Aorta (tissue), 5 donors: ENCODE data around the gene MR1. TPM values are rescaled to one million over a fixed set of nuclear protein-coding genes. Genes with fewer than 3 reads are reported as not detected.
A peak's percentile ranks its signal among the peaks of the same experiment; 100 is the strongest.

ENCODE experiments used
- ATAC-seq: fragments of 200-7000 bp; cut with Tn5 transposase; one replicate; pipeline ENCODE4 v1.9.1; 2022; ENCODE audit warnings: moderate library complexity; ENCODE audit not compliant: low FRiP score
- DNase-seq, 2 donors: peaks; one replicate each; pipeline ENCODE4 v3.0.0-alpha.2; 2020
- H3K27ac ChIP-seq, 2 donors: one replicate each; pipeline ENCODE4 v1.5.1; 2013; ENCODE audit warnings: low read length in 2 of 2, mild to moderate bottlenecking in 2 of 2, moderate library complexity in 2 of 2, control low read depth in 1 of 2, inconsistent platforms in 1 of 2, low read depth in 1 of 2
- H3K27me3 ChIP-seq, 2 donors: one replicate each; pipeline ENCODE4 v1.6.1; 2013; ENCODE audit warnings: control low read depth in 1 of 2, low read length in 1 of 2, mild to moderate bottlenecking in 1 of 2, moderate library complexity in 1 of 2; ENCODE audit not compliant: insufficient read depth in 2 of 2, control insufficient read depth in 1 of 2
- H3K36me3 ChIP-seq, 2 donors: one replicate each; pipeline ENCODE4 v1.6.1; 2013; ENCODE audit warnings: control low read depth in 1 of 2, low read length in 1 of 2, mild to moderate bottlenecking in 1 of 2; ENCODE audit not compliant: insufficient read depth in 2 of 2, control insufficient read depth in 1 of 2
- H3K4me1 ChIP-seq, 2 donors: one replicate each; pipeline ENCODE4 v1.6.1; 2013; ENCODE audit warnings: low read length in 2 of 2, control low read depth in 1 of 2, mild to moderate bottlenecking in 1 of 2, moderate library complexity in 1 of 2; ENCODE audit not compliant: insufficient read depth in 2 of 2, control insufficient read depth in 1 of 2
- H3K4me3 ChIP-seq, 2 donors: one replicate each; pipeline ENCODE4 v1.5.1; 2013; ENCODE audit warnings: low read length in 2 of 2, control low read depth in 1 of 2, mild to moderate bottlenecking in 1 of 2
- H3K9me3 ChIP-seq: one replicate; pipeline ENCODE4 v1.6.1; 2013; ENCODE audit warnings: mild to moderate bottlenecking, low read length; ENCODE audit not compliant: control insufficient read depth
- WGBS, 2 donors: extraction: QIAGEN DNeasy Blood & Tissue Kit; methylation state at CpG; one replicate each; pipeline ENCODE4 v1.1.7; 2013; 5-methylcytosine and 5-hydroxymethylcytosine counted together
- intact Hi-C, 2 donors: fragments of 100-400 bp; cut with DNase I; formaldehyde crosslinking; loops; one replicate each; pipeline versions ENCODE4 v1.14.2 to v1.15.0; 2022
- polyA plus RNA-seq, 2 donors: library from polyadenylated mRNA; stranded (reverse); fragments of 200-250 nt; gene quantifications; one replicate each; pipeline ENCODE4 v1.2.3, GENCODE V29; 2013
- total RNA-seq, 2 donors: library from RNA; stranded (reverse); fragmentation: NEBNext Ultra II Directional; extraction: Animal tissue kit (Norgen Biotek cat#: 25700); gene quantifications; one replicate each; pipeline ENCODE4 v1.2.1, GENCODE V29; 2021
- donor health status: healthy with polysubstance abuse.
- donor health status: Bipolar disorder and iron deficiency.
- donor health status: DM: no; HTN: no; CAD: no.
- donor health status: DM: no; HTN: no; CAD: no.
- donor health status: DM: yes; HTN: yes; CAD: no.

MR1 gene
- total and polyA plus RNA-seq, 4 donors: 3.8 to 23.9 (median 18.4) TPM

DNA sequence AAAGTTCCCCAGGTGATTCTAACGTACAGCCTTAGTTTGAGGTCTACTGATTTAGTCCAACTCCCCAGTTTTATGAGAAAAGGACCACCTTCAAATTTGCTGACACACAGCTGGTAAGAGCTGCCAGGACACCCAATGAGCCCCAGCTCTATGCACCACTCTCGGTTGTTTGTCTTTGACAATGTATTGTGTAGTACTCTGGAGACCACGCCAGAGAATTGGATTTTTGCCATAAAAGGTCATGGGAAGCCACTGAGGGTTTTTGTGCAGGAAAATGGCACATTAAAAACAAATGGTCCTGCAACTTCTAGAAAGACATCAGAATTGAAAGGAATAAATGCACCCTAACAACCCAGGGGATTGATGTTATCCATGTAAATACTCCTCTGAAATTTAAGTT, 47.6 kb downstream of the MR1 start:
- Histone ChIP-seq H3K4me3 (no peak overlapping the region), H3K27ac (no peak overlapping the region), H3K4me1 (no peaks in the 10 kb centered on the region), H3K36me3 (no peaks in the 10 kb centered on the region), H3K27me3 (no peaks in the 10 kb centered on the region), H3K9me3 (no peaks in the 10 kb centered on the region)
- DNase-seq (no peak), ATAC-seq (no peak)
- intact Hi-C loops: loop anchor here in 1 of 2 donors (5.0 to 10.0 kb wide), 2 partner anchors 47 to 86 kb away; partner anchors contain the start of gene MR1
- whole genome bisulfite sequencing, 2 donors: 51 to 57% methylated on average over 3 of the region's 3 CpGs

DNA sequence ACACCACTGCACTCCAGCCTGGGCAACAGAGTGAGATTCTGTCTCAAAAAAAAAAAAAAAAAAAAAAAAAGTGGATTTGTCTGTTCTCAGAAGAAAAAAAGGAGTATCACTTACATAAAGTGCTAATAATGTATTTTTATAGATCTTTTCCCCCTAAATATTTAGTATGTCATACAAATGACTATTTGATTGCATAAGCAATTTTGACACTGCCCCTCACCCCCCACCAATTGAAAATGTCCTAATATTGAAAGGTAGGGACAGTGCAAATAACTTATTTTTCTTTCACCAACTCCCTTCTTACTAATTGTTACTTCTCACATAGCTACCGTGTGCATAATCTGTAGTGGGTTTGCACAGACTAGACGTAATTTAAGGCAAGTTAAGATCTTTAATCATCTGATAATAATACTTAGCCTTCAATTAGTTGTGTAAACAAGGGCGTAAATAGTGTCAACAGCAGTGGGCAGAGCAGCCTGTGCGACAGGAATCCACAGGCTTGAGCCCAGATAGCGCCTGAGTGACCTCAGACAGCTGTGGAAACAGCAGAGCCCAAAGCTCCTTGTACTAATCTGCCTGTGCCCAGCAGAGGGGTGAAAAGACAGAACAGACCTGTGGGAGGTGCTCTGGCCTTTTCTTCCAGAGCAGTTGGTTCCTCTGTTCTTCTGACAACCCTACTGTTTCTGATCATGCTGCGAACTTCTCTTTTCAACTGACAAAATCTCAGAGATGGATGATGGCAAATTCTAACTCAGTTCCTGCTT, 50.2 kb downstream of the MR1 start:
- no peak overlapping the region for H3K27ac ChIP-seq
- ATAC-seq (peak; percentile 45), DNase-seq (peak in 1 of 2 donors; percentile 62)
- no peak overlapping the region for H3K4me3 ChIP-seq
- H3K9me3 ChIP-seq: no peaks in the 10 kb centered on the region
- intact Hi-C loops: loop anchor here in 1 of 2 donors (1.0 to 10.0 kb wide), 3 partner anchors 49 to 83 kb away; partner anchors contain the start of gene MR1
- 43 to 45% methylated on average over 6 of the region's 6 CpGs for WGBS, 2 donors
- no peaks in the 10 kb centered on the region for H3K36me3 ChIP-seq
- peaks cover 0 to 2% of the 10 kb centered on the region in 2 donors for H3K4me1 ChIP-seq
- no peaks in the 10 kb centered on the region for H3K27me3 ChIP-seq

DNA sequence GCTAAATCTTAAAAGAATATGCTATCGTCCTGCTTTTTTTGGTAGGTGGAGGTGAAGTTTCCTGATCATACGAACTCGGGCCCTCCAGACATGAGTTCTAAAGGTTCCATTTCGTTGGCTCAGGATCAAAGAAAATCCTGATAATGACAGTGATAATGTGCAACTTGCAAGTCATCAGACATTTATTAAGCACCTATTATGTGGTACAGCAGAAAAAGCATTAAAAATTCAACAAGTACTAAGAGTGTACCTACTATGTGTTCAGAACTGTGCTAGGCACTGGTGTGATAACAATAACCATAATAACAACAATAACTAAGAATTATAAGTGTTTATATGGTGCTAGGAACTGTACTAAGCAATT, 50.8 kb downstream of the MR1 start:
- DNase-seq (no peak), ATAC-seq (no peak)
- Histone ChIP-seq H3K9me3 (no peaks in the 10 kb centered on the region), H3K36me3 (no peaks in the 10 kb centered on the region), H3K4me3 (no peak overlapping the region), H3K27ac (no peak overlapping the region), H3K4me1 (peaks cover 0 to 2% of the 10 kb centered on the region in 2 donors), H3K27me3 (no peaks in the 10 kb centered on the region)
- intact Hi-C loops: loop anchor here in 1 of 2 donors (1.0 to 10.0 kb wide), 3 partner anchors 50 to 83 kb away; partner anchors contain the start of gene MR1
- WGBS, 2 donors: 56 to 57% methylated on average over 4 of the region's 4 CpGs

DNA sequence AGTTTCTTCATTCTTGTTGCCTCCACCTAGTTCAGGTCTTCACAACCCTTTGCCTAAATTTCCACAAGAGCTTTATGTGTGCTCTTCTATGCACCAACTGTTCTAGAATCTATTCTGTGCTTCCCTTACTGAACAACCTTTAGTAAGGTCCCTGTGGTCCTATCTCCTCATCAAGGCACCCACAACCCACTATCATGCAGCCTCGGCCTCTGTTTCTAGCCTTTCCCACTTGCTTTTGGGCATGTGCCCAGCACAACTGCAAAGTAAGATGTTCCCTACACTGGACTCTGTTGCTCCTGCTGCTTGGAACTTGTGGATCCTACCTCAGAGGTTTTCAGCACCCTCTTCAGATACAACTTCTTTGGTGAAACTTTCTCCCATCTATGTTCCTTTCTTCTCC, 52.3 kb downstream of the MR1 start:
- Histone ChIP-seq H3K4me3 (no peak overlapping the region), H3K27me3 (no peaks in the 10 kb centered on the region), H3K9me3 (no peaks in the 10 kb centered on the region), H3K27ac (no peak overlapping the region), H3K4me1 (peaks cover 0 to 2% of the 10 kb centered on the region in 2 donors), H3K36me3 (no peaks in the 10 kb centered on the region)
- intact Hi-C loops: loop anchor here (5.0 to 10.0 kb wide), 2 partner anchors 51 to 64 kb away; partner anchors contain the start of genes MR1 (in 1 of the 2) and STX6 (in 1 of the 2)
- DNase-seq (no peak), ATAC-seq (no peak)
- 90 to 93% methylated on average over 1 of the region's 1 CpG for WGBS, 2 donors

DNA sequence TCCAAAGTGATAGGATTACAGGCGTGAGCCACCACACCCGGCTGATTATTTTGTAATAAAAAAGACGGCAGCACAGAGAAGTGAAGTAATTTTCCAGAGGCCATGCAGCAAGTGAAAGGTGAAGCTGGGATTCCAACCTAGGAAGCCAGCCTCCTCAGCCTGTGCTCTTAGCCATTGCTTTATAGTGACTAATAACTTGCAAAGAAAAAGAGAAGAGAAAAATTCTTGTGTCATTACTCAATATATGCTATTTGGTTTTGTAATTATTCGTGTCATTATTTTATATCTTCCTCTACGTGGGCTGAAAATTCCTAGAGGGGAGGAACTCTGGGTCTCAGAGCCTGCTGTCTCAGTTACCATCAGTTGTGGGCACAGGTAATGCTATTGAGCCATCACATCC, 53.1 kb downstream of the MR1 start:
- no peak for ATAC-seq
- H3K4me3 ChIP-seq: no peak overlapping the region

DNA sequence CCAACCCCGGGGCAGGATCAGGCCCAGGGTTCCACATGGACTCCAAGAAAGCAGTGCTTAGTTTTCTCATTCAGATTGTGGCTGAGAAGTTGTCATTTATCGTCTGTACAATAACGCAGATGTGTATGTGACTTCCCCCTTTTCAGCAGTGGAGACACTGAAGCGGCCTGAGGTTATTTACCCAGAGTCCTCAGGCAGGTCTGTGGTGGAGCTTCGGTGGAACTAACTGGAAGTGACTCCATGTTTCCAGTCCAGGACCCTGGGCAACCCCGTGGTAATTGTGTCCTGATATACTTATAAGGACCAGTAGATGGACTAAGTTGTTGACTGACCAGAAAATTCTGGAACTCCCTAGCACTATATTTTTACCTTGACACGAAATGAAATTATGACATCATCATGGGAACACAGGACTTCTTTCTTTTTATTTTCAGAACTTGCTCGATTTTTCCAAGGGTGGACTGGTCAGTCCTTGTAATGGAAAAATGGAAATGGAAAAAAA, 53.7 kb downstream of the MR1 start:
- Histone ChIP-seq H3K4me1 (peaks cover 0 to 2% of the 10 kb centered on the region in 2 donors), H3K9me3 (no peaks in the 10 kb centered on the region), H3K27me3 (no peaks in the 10 kb centered on the region), H3K36me3 (no peaks in the 10 kb centered on the region), H3K27ac (no peak overlapping the region), H3K4me3 (no peak overlapping the region)
- intact Hi-C loops: loop anchor here (5.0 to 10.0 kb wide), 2 partner anchors 53 to 65 kb away; partner anchors contain the start of genes MR1 (in 1 of the 2) and STX6 (in 1 of the 2)
- WGBS, 2 donors: 71% methylated on average over 8 of the region's 8 CpGs
- no peak for ATAC-seq
- DNase-seq: no peak

More for the DNA sequence above, 53.1 kb downstream of the MR1 start:
- no peak for DNase-seq
- Histone ChIP-seq H3K27me3 (no peaks in the 10 kb centered on the region), H3K27ac (no peak overlapping the region), H3K36me3 (no peaks in the 10 kb centered on the region), H3K9me3 (no peaks in the 10 kb centered on the region), H3K4me1 (peaks cover 0 to 2% of the 10 kb centered on the region in 2 donors)
- 79 to 81% methylated on average over 5 of the region's 5 CpGs for WGBS, 2 donors
- intact Hi-C loops: loop anchor here (5.0 to 10.0 kb wide), 2 partner anchors 52 to 65 kb away; partner anchors contain the start of genes MR1 (in 1 of the 2) and STX6 (in 1 of the 2)

DNA sequence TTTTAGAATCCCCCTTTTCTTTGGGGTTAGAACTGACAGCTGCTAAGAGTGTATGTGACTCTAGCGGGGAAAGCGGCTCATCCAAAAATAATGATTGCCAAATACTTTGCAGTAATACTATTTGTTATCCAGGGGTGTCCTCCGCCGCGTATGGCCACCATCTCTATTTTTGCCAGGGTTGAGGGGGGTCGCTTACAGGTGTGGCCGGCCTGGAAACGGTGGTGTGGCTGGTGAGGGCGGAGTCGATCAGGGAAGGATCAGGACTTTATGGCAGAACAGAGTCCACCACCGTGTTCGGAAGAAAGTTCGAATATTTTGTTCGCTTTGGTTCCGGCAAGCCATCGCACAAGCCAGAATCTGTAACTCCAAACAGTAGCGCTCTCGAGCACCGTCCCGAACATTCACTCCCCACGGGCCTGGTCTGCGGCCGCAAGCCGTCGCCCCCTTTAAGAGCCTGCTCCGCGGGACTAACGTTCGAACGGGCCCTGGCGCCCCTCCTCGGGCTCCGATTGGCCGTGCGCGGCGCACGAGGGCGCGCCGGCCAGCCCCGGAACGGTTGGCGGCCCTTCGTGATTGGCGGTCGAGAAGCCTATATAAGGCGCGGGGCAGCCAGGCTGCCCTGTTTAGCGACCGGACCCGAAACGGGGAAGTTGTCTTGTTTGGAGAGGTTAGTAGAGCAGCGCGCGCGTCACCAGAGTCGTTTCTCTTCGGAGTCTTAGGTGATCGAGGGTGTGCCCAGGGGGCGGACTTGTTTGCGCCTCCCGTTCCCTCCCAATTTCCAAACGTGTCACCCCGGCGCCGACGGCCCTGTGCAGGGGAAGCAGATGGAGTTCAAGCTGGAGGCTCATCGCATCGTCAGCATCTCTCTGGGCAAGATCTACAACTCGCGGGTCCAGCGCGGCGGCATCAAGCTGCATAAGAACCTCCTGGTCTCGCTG, 54.6 kb downstream of the MR1 start, which contains the start of gene IER5:
Gene IER5, plus strand, starts transcription at position 622 of the 938 bp plus-strand sequence. Its CDS starts 203 bp downstream, at position 825.
- Histone ChIP-seq H3K9me3 (no peaks in the 10 kb centered on the region), H3K27me3 (no peaks in the 10 kb centered on the region), H3K36me3 (no peaks in the 10 kb centered on the region), H3K27ac (peak within 1 kb of the TSS; percentile 50 to 81), H3K4me3 (peak within 1 kb of the TSS; percentile 65 to 99), H3K4me1 (peaks cover 2 to 3% of the 10 kb centered on the region in 2 donors)
- ATAC-seq: peak; percentile 98
- WGBS, 2 donors: 3% methylated on average over 76 of the region's 76 CpGs
- peak; percentile 97 to 98 for DNase-seq
- intact Hi-C loops: loop anchor here (1.0 to 10.0 kb wide), 3 partner anchors 54 to 66 kb away; partner anchors contain the start of genes MR1 (in 1 of the 2) and STX6 (in 1 of the 2)
